PFSK-1 (cell line): ENCODE measurements around the gene EFR3B.

Experiments used
- FOXP2 ChIP-seq: optimal IDR thresholded peaks from 2 replicates; pipeline ENCODE3; 2011; ENCODE audit warnings: borderline replicate concordance, control low read depth, inconsistent platforms; ENCODE audit not compliant: insufficient read depth; ENCODE audit errors: extremely low read length, extremely low read depth
- POLR2AphosphoS5 ChIP-seq: IDR thresholded peaks from 2 replicates; pipeline ENCODE4 v1.6.1; 2012; ENCODE audit warnings: low read depth, mild to moderate bottlenecking, control low read depth, low read length, moderate library complexity
- REST ChIP-seq, 2 experiments: IDR thresholded peaks; 2 replicates each; pipeline versions ENCODE4 v1.6.1 to v1.8.0; 2011 to 2012; ENCODE audit warnings: low read depth in 2 of 2, low read length in 2 of 2, control low read depth in 1 of 2, inconsistent platforms in 1 of 2, mild to moderate bottlenecking in 1 of 2, moderate library complexity in 1 of 2; ENCODE audit not compliant: insufficient read depth in 1 of 2
- SIN3A ChIP-seq: IDR thresholded peaks from 2 replicates; pipeline ENCODE4 v1.6.1; 2012; ENCODE audit warnings: mild to moderate bottlenecking, low read length, moderate library complexity, borderline replicate concordance; ENCODE audit not compliant: insufficient read depth
- TAF1 ChIP-seq: IDR thresholded peaks from 2 replicates; pipeline ENCODE4 v1.6.1; 2012; ENCODE audit warnings: low read length, control low read depth, borderline replicate concordance; ENCODE audit not compliant: insufficient read depth

The EFR3B gene

GRCh38 chr2:25088817-25089516 lies 47.1 kb downstream of the EFR3B start:
- TF ChIP-seq REST (IDR thresholded peaks at IDR 0.05; ENCODE audit: insufficient read depth in 1 of 2, low read depth in 2 of 2, low read length in 2 of 2): no peak
- TF ChIP-seq TAF1: no peak
- no peak for TF ChIP-seq POLR2AphosphoS5
- no peak for TF ChIP-seq SIN3A
- no peak for TF ChIP-seq FOXP2

- no peak for TF ChIP-seq REST (IDR thresholded peaks at IDR 0.05; ENCODE audit: insufficient read depth in 1 of 2, low read depth in 2 of 2, low read length in 2 of 2)
- no peak for TF ChIP-seq POLR2AphosphoS5
- no peak for TF ChIP-seq SIN3A
- TF ChIP-seq FOXP2: no peak
- no peak for TF ChIP-seq TAF1
Measured at GRCh38 chr2:25089605-25090315, 47.9 kb downstream of the EFR3B start.

- TF ChIP-seq REST (IDR thresholded peaks at IDR 0.05; ENCODE audit: insufficient read depth in 1 of 2, low read depth in 2 of 2, low read length in 2 of 2): no peak
- no peak for TF ChIP-seq SIN3A
- no peak for TF ChIP-seq TAF1
- TF ChIP-seq FOXP2: no peak
- no peak for TF ChIP-seq POLR2AphosphoS5
Measured at GRCh38 chr2:25090801-25091200, 48.9 kb downstream of the EFR3B start.

DNA sequence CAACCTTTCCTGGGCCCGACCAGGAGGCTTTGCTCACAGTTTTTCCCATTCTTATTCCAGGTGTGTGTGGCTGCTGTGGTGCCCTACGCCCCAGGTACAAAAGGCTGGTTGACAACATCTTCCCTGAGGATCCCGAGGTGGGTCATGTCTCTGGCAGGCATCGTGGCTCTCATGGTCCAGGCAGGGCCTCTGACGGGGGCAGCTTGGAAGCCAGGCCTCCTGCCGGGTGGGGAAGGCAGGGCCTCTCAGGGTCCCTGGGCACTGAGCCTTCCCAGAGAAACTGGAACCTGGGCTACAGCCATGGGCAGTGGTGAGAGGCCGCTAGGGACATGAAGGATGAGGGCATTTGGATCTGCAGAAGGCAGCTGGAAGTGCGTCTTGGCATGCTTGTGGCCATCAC lies 49.4 kb downstream of the EFR3B start:
- TF ChIP-seq REST (IDR thresholded peaks at IDR 0.05; ENCODE audit: insufficient read depth in 1 of 2, low read depth in 2 of 2, low read length in 2 of 2): no peak
- no peak for TF ChIP-seq TAF1
- no peak for TF ChIP-seq FOXP2
- no peak for TF ChIP-seq SIN3A
- TF ChIP-seq POLR2AphosphoS5: no peak
